GM18508 (cell line): ENCODE measurements around the gene CCDC3.

Experiments
- ATAC-seq: cut with Tn5 transposase; IDR thresholded peaks from one replicate; pipeline ENCODE4 v1.9.1; 2021; ENCODE audit warnings: moderate number of reproducible peaks; ENCODE audit not compliant: insufficient read depth, unreplicated experiment

CCDC3 gene

DNA sequence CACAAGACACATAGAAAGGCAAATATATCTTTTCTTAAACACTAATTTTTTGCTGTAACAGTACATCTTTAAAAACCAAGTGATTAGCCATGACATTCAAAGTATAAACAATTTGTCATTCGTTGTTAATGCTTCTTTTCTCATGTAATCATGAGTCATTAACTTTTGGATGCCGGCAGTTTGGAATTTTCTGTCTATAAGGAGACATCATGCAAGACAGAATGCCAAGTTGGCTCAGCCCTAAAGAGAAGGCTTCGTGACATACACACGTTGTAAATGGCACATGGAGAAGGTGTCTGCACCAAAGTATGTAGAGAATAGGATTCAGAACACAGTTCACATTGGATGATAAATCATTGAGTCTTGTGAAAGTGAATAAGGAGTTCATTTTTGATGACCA lies 35.9 kb downstream of the CCDC3 start:
- ATAC-seq = no peak

DNA sequence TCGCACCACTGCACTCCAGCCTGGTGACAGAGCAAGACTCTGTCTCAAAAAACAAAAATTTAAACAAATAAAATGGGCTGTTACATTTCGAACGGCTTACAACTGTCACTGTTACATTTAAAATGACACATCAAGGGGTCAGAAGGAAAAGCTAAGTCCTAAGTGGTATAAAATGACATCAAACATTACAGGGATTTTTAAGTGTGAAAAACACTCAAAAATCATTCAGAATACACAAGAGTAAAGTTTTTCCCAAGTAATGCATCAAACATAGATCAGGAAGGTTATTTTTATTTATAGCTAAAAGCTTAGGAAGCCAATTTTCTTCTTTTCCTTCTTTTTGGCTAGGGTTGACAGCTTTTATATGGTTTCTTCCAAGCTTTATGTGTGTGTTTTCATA lies 39.0 kb downstream of the CCDC3 start:
- no peak for ATAC-seq

DNA sequence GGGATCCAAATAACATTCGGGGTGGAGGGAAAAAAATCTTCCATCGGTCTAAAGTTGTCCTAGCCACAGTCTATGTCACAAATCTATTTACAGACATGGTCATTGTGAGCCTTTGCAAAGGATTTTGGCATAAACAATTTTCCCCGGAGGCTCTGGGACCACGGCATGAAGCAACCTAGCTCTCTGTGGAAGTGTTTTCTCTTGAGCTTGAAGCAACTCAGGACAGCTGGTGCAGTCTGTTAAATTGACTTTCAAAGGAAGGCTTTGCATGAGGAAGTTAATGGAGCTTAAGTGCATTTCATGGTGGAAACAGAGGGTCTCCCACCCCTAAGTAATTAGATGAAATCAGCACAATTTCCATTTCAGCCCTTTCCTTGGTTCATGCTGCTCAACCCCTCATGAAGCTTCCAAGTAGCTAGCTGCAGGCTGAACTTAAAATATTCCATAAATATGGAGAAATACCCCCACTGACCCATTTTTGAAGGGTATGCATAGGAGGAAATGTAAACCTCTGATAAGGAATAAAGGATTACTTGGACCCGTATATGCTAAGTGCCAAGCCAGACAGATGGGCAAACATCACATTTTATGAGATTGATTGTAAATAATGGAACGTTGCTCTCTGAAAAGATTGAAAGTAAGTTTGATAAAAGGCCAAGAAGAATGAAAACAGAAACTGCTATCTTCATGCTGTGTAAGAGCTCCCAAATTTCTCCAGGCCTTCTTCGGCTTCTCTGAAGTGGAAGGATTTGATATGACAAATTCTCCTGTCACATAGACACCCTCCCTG lies 39.9 kb downstream of the CCDC3 start:
- ATAC-seq = no peak

DNA sequence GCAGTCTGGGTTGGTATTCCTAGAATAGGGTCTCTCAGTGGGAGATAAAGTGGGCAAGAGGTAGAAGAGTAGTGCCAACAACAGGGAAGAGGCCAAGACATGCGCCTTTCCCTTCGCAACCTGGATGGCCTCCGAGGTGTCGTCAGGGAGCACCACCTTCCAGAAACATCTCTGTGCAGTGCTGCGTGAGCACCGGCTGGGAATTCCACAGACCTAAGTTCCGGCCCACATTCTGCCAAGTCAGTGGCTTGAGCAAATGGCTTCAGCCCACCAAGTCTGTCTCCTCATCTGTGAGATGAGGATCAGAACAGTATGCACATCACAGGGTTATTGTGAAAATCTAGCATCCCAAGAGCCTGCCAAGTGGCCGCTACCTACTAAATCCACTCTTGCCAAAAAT lies 40.6 kb downstream of the CCDC3 start:
- no peak for ATAC-seq

- no peak for ATAC-seq
These were observed 41.1 kb downstream of the CCDC3 start for GRCh38 chr10:12960334-12960898.

- no peak for ATAC-seq
These were observed 42.9 kb downstream of the CCDC3 start for GRCh38 chr10:12958546-12959110.

- no peak for ATAC-seq
These were observed 44.4 kb downstream of the CCDC3 start for GRCh38 chr10:12957081-12957480.

GRCh38 chr10:12954866-12955265 lies 46.6 kb downstream of the CCDC3 start:
- no peak for ATAC-seq

DNA sequence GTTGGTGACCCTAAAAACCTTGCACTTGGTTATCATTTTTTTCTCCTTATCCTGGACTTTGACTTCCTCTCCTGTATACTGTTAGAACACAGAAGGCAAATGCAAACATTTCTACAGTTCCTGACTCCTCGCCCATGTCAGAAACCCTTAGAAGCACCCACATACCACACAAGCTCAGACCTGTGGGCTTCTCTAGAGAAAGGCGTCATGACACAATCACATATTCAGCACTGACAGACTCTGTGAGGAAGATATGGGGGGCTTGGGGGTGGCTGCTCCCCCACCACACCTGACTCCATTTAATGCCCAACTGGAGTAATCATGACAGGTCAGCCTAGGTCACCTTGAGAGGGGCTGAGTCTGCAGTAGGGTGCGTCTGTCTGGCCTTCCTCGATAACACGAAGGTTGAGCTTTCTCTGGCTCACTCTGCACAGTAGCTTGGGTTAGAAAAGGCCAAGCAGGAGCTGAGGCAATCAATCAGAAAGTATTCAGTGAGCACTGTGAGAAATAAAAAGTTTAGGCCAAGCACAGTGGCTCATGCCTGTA lies 50.9 kb downstream of the CCDC3 start:
- no peak for ATAC-seq

DNA sequence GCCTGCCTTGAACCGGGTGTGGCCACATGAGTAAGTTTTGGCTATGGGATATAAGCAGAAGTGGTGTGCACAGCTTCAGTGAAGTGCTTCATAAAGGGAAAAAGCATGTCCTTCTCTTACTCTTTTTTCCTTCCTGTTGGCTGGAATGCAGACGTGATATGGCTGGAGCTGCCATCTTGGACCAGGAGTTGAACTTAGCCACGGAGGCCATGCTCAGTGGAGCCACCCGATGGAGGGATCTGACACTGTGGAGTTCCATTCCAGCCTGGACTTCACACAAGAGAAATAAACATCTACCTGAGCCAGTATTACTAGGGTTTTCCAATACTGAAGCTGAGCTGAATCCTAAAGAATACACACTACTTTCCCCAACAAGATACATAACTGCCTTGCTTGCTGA lies 52.3 kb downstream of the CCDC3 start:
- no peak for ATAC-seq

GRCh38 chr10:12947741-12948140 lies 53.8 kb downstream of the CCDC3 start:
- no peak for ATAC-seq

DNA sequence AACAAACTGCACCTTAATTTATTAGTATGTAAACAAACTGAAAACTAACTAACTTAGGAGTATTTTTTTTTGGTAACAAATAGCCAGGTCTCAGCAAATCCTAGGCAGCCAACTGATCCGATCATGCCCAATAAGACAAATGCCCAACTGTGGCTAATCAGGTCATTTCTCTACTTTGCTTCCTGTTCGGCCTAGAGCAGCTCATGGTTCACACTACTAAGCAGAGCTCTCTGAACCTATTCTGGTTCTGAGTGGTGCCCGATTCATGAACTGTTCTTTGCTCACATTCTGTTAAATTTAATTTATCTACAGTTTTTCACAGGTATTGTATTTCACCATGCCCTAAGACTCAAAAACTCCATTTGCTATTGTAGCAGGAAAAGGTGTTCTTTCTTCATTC lies 55.1 kb downstream of the CCDC3 start:
- no peak for ATAC-seq

- ATAC-seq = no peak
These were observed 55.7 kb downstream of the CCDC3 start for GRCh38 chr10:12945690-12946359.

GRCh38 chr10:12944931-12945330 lies 56.6 kb downstream of the CCDC3 start:
- ATAC-seq = no peak

- no peak for ATAC-seq
These were observed 58.1 kb downstream of the CCDC3 start for GRCh38 chr10:12943425-12943824.

DNA sequence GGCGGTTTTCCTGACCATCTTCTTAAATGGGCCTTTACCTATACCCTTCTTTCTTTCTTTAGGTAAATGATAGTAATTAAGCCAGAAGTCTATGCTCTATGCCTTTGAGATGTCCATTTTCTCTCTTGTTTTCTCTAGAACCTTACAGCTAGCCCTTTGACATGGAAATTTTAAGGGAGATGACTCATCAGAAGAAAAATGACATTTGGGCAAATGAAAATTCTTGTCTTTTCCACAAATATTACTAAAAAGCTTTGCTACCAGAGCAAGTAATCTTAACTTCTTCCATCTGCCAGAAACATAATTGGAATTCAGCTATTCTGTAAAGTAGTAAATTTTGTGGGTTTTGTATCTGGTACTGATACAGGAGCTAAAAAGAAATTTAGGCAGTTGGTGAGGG lies 59.5 kb downstream of the CCDC3 start:
- ATAC-seq = no peak

DNA sequence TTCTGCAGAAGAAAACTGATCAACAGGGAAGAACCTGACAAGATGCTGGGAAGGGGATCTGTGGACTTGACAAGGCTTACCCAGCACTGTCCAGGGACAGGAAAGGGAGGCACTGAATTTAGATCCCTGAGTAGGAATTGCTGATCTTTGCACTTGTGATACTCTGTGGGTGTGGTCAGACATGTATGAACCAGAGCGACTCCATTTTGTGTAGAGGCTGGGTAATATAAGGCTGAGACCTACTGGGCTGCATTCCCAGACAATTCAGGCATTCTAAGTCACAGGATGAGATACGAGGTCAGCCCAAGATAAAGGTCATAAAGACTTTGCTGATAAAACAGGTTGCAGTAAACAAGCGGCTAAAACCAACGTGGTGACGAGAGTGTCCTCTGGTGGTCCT lies 60.7 kb downstream of the CCDC3 start:
- ATAC-seq = no peak

- ATAC-seq = no peak
These were observed 63.2 kb downstream of the CCDC3 start for GRCh38 chr10:12938271-12938670.

GRCh38 chr10:12937527-12937926 lies 64.0 kb downstream of the CCDC3 start:
- ATAC-seq = no peak

DNA sequence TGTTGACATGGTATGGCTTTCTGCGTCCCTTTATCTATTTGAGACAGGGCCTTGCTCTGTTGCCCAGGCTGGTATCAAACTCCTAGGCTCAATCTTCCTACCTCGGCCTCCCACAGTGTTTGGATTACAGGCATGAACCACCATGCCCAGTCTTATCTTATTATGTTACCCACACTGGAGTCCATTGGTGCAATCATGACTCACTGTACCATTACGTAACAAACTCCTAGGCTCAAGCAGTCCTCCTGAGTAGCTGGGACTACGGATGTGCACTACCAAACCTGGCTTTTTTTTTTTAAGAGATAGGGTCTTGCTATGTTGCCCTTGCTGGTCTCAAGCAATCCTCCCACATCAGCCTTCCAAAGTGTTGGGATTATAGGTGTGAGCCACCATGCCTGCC lies 66.7 kb downstream of the CCDC3 start:
- ATAC-seq = no peak

GRCh38 chr10:12929381-12929780 lies 72.1 kb downstream of the CCDC3 start:
- no peak for ATAC-seq
